ENCODE measurements around the gene CCR3.

CCR3 gene

DNA sequence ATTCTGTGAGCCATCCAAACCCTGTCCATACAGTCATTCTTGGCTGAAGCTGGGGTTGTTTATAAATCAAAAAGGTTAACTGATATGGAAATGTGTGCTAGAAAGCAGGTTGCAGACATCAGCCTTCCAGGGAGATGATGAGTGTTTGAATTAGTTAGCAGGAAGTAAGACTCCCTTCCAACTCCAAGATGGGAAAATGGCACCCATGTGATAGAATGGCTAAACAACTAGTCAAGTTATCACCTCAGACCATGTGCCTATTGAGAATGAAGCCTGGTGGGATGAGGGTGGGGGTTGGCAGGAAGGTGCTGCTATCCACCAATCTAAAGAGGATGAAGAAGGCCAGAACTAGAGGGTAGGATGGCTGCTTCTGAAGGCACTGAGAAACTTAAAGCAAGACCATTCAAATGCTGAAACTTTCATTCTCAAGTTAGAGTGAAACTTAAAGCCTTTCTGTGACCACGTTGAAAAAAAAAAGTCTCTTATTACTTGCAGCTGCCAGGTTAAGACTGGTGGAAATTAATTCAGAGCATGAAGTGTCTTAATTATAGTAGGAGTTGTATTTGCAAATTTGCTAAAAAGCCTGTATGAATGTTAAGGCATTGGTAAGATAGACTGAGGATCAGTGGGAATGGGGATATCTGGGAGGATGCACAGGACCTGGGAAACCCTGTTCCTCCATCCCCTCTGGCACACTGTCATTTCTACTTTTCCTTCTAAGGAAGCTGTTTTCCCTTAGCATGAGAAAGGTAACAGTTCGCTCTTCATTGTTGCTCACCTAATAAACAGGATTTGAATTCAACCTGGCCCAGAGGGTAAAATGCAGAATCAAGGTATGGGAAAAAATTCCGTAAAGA lies 36.8 kb downstream of the CCR3 start:
- H3K4me3 ChIP-seq (replicated peaks; ENCODE audit: low read depth, low read length): no peak overlapping the region
- no peak for DNase-seq (ENCODE audit: extremely low read depth, low read depth)
- TF ChIP-seq, protein P1, sequence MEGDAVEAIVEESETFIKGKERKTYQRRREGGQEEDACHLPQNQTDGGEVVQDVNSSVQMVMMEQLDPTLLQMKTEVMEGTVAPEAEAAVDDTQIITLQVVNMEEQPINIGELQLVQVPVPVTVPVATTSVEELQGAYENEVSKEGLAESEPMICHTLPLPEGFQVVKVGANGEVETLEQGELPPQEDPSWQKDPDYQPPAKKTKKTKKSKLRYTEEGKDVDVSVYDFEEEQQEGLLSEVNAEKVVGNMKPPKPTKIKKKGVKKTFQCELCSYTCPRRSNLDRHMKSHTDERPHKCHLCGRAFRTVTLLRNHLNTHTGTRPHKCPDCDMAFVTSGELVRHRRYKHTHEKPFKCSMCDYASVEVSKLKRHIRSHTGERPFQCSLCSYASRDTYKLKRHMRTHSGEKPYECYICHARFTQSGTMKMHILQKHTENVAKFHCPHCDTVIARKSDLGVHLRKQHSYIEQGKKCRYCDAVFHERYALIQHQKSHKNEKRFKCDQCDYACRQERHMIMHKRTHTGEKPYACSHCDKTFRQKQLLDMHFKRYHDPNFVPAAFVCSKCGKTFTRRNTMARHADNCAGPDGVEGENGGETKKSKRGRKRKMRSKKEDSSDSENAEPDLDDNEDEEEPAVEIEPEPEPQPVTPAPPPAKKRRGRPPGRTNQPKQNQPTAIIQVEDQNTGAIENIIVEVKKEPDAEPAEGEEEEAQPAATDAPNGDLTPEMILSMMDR (IDR thresholded peaks at IDR 0.05; ENCODE audit: low read depth, low read length, missing control alignments): no peak

DNA sequence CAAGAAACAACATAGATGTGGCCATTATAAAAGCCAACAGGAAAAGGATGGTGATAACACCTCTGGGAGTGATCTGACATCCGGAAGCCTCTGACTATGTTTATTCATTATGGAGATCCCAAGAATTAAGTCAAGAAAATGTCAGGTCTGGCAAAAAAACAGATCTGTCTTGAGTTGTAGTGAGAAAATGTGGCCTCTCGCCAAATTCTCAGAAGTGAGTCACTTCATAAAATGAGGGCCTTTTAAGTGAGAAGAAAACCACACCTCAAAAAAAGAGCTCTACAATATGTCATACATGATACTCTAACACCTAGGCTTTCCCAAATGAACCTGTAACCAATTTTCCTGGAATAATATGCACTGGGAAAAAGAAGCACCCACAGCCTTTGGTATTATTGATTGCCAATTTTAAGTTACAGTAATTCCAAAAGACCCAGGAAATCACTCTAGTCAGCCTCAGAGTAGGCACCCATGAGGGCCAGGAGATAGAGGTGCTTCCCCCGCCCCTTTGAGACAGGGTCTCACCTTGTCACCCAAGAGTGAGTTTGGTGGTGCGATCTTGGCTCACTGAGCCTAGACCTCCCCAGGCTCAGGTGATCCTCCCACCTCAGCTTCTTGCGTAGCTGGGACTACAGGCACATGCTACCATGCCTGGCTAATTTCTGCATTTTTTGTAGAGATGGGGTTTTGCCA lies 38.0 kb downstream of the CCR3 start:
- TF ChIP-seq, protein P1 (IDR thresholded peaks at IDR 0.05; ENCODE audit: low read depth, low read length, missing control alignments): no peak
- no peak overlapping the region for H3K4me3 ChIP-seq (replicated peaks; ENCODE audit: low read depth, low read length)
- no peak for DNase-seq (ENCODE audit: extremely low read depth, low read depth)

DNA sequence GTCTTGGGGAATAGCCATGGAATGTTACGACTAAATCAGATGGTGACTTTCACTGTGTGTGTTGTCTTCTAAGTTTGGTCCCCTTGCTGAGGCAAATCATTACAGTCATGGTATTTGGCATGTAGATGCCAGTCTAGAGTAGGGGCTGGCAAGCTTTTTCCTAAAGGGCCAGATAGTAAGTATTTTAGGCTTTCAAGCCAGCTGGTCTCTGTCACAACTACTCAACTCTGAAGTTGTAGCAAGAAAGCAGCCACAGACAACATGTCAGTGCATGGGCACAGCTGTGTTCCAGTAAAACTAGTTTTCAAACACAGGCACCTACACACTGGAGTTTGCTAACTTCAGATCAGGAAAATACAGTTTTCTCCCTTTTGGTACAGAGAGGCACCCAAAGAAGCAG lies 39.3 kb downstream of the CCR3 start:
- H3K4me3 ChIP-seq (replicated peaks; ENCODE audit: low read depth, low read length): no peak overlapping the region
- TF ChIP-seq, protein P1 (IDR thresholded peaks at IDR 0.05; ENCODE audit: low read depth, low read length, missing control alignments): no peak
- no peak for DNase-seq (ENCODE audit: extremely low read depth, low read depth)

DNA sequence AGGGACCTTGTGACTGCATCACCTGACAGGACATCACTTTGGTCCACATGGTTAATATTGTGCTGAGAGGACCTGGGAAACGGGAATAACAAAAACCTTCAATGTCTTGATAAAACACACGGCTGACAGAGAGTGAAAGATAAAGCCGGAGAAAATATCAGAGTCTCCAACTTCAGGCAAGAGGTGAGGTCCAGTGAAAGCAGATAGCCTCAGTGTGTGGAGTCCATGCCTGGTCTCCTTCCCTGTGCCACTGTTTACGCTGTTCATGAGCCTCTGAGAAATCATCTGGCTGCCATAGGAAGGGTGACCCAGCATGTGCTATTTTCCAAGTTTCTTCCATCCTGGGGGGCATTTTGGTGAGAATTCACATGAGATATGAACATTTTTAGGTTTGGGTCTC lies 39.8 kb downstream of the CCR3 start:
- no peak for DNase-seq (ENCODE audit: extremely low read depth, low read depth)
- no peak overlapping the region for H3K4me3 ChIP-seq (replicated peaks; ENCODE audit: low read depth, low read length)
- TF ChIP-seq, protein P1 (IDR thresholded peaks at IDR 0.05; ENCODE audit: low read depth, low read length, missing control alignments): no peak

DNA sequence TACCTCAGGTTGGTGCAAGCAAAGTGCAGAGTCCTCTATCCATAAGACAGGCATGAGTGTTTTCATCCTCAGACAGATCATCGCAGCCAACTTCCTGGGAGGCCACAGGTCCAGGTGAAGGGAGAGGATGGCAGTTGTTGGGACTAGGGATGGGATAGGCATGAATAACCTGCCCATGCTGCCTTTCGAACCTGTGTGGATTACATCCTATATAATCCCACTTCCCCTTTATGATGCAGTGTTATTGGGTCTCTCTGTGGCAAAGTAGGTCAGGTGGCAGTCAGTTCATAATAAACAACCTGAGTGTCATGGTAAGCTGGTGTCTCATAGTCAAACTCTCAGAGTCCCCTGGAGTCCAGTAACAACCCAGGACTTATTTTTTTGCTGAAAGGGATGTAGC lies 40.4 kb downstream of the CCR3 start:
- no peak overlapping the region for H3K4me3 ChIP-seq (replicated peaks; ENCODE audit: low read depth, low read length)
- DNase-seq (ENCODE audit: extremely low read depth, low read depth): no peak
- TF ChIP-seq, protein P1 (IDR thresholded peaks at IDR 0.05; ENCODE audit: low read depth, low read length, missing control alignments): no peak

DNA sequence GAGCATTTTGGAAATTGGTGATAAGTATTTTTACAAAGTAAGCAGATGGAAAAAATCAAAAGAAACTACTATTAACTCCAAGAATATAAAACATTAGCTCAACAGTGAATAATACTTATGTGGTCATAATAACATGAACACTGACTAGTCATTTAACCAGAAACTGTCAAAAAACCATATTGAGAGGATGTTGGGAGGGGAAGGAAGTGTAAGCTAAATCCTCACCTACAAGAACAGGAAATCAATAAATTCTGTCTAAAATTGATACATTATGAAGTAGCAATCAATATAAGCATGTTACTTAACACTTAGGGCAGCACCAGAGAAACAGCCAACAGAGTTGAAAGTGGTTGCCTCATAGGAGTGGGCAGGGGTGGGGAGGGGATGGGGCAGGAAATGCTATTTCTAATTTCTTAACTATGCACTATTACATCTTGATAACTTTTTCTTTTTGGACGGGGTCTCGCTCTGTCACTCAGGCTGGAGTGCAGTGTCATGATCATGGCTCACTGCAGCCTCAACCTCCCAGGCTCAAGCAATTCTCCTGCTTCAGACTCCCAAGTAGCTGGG lies 41.7 kb downstream of the CCR3 start:
- H3K4me3 ChIP-seq (replicated peaks; ENCODE audit: low read depth, low read length): no peak overlapping the region
- TF ChIP-seq, protein P1 (IDR thresholded peaks at IDR 0.05; ENCODE audit: low read depth, low read length, missing control alignments): no peak
- DNase-seq (ENCODE audit: extremely low read depth, low read depth): no peak
